Right lung (tissue), 10 donors: Measurements from ENCODE around the gene HDAC9. TPM values are rescaled to one million over a fixed set of nuclear protein-coding genes. Genes with fewer than 3 reads are reported as not detected.

Experiments
- DNase-seq, 2 donors: peaks; one replicate each; pipeline ENCODE4 v3.0.0-alpha.2; 2013
- long read RNA-seq, 8 donors: transcript quantifications; one replicate each; lab custom pipeline, GENCODE V29; 2026
- polyA plus RNA-seq, 5 donors: library from polyadenylated mRNA; unstranded; fragments of 120-200 nt; gene quantifications; one replicate each; pipeline versions ENCODE4 v1.2.1 to v1.2.3, GENCODE V29; 2013; ENCODE audit warnings: inconsistent platforms in 1 of 5, low replicate concordance in 1 of 5; ENCODE audit not compliant: insufficient read length in 5 of 5, insufficient read depth in 1 of 5

Gene HDAC9
- polyA plus RNA-seq: 10 to 100 TPM in 3 of 5 donors, 1 to 10 TPM in 2; 6.5 to 12.3 (median 11.1) TPM
- long read RNA-seq, donor 1: 0 reads
- long read RNA-seq, donor 2: 0 reads
- long read RNA-seq, donor 3: 0 reads
- long read RNA-seq, donor 4: 0 reads
- long read RNA-seq, donor 5, full-length matches to known transcripts: 1 of 1 reads
- long read RNA-seq, donor 5, partial matches to known transcripts: 0 of 1 reads
- long read RNA-seq, donor 5, other reads (novel, unspliced or antisense): 0 of 1 reads
- long read RNA-seq, donor 6: 0 reads
- long read RNA-seq, donor 7, full-length matches to known transcripts: 1 of 1 reads
- long read RNA-seq, donor 7, partial matches to known transcripts: 0 of 1 reads
- long read RNA-seq, donor 7, other reads (novel, unspliced or antisense): 0 of 1 reads
- long read RNA-seq, donor 8: 0 reads

- peak in 1 of 2 donors; percentile 10 for DNase-seq
These were observed at the start of gene HDAC9 for GRCh38 chr7:18495412-18496340. Gene HDAC9 (plus strand): TSS chr7:18495749. CDS start chr7:18496303, 554 bp downstream.

GRCh38 chr7:18445916-18446520 is 49.5 kb upstream of the HDAC9 start:
- no peak for DNase-seq

GRCh38 chr7:18450019-18450418 is 45.5 kb upstream of the HDAC9 start:
- DNase-seq: no peak

GRCh38 chr7:18455606-18456005 is 39.9 kb upstream of the HDAC9 start:
- DNase-seq: no peak

GRCh38 chr7:18457832-18458231 is 37.7 kb upstream of the HDAC9 start:
- DNase-seq: no peak

GRCh38 chr7:18458830-18459229 is 36.7 kb upstream of the HDAC9 start:
- DNase-seq: no peak

GRCh38 chr7:18459484-18460245 is 35.9 kb upstream of the HDAC9 start:
- no peak for DNase-seq

GRCh38 chr7:18461785-18462467 is 33.6 kb upstream of the HDAC9 start:
- no peak for DNase-seq

GRCh38 chr7:18464830-18465229 is 30.7 kb upstream of the HDAC9 start:
- DNase-seq: no peak

GRCh38 chr7:18467011-18467410 is 28.5 kb upstream of the HDAC9 start:
- no peak for DNase-seq

GRCh38 chr7:18468795-18469194 is 26.8 kb upstream of the HDAC9 start:
- DNase-seq: no peak

- no peak for DNase-seq
These were observed 26.2 kb upstream of the HDAC9 start for GRCh38 chr7:18469316-18469715.

GRCh38 chr7:18471476-18472160 is 23.9 kb upstream of the HDAC9 start:
- DNase-seq: no peak

- DNase-seq: no peak
These were observed 23.4 kb upstream of the HDAC9 start for GRCh38 chr7:18472161-18472483.

GRCh38 chr7:18473119-18473518 is 22.4 kb upstream of the HDAC9 start:
- DNase-seq: no peak

GRCh38 chr7:18474944-18475343 is 20.6 kb upstream of the HDAC9 start:
- no peak for DNase-seq

GRCh38 chr7:18475488-18475887 is 20.1 kb upstream of the HDAC9 start:
- DNase-seq: no peak

- DNase-seq: no peak
These were observed 13.8 kb upstream of the HDAC9 start for GRCh38 chr7:18481776-18482175.

- DNase-seq: no peak
These were observed 7.5 kb upstream of the HDAC9 start for GRCh38 chr7:18488049-18488448.

- no peak for DNase-seq
These were observed 5.9 kb upstream of the HDAC9 start for GRCh38 chr7:18489624-18490023.
